CD4-positive, alpha-beta T cell treated with Interleukin-1 beta for 1 hour (primary cell): ENCODE measurements around the gene PCSK2.

Experiments
- DNase-seq, 2 donors: peaks; one replicate each; pipeline ENCODE4 v3.0.0-alpha.2; 2020 to 2022

The PCSK2 gene

GRCh38 chr20:17452441-17452840 is 225.6 kb downstream of the PCSK2 start:
- DNase-seq = no peak

GRCh38 chr20:17453592-17453991 is 226.8 kb downstream of the PCSK2 start:
- DNase-seq = no peak

GRCh38 chr20:17456279-17456678 is 229.4 kb downstream of the PCSK2 start:
- DNase-seq = no peak

- DNase-seq = no peak
These were observed 230.2 kb downstream of the PCSK2 start for GRCh38 chr20:17457079-17457478.

GRCh38 chr20:17457588-17458190 is 230.8 kb downstream of the PCSK2 start:
- DNase-seq = no peak

- DNase-seq = peak in 1 of 2 donors; percentile 4
These were observed 233.3 kb downstream of the PCSK2 start for GRCh38 chr20:17460119-17460518.

- no peak for DNase-seq
These were observed 235.1 kb downstream of the PCSK2 start for GRCh38 chr20:17461941-17462340.

- DNase-seq = no peak
These were observed 236.9 kb downstream of the PCSK2 start for GRCh38 chr20:17463711-17464110.

- DNase-seq = no peak
These were observed 238.4 kb downstream of the PCSK2 start for GRCh38 chr20:17465236-17465635.

GRCh38 chr20:17466641-17467040 is 239.8 kb downstream of the PCSK2 start:
- DNase-seq = no peak

- DNase-seq = no peak
These were observed 240.3 kb downstream of the PCSK2 start for GRCh38 chr20:17467120-17467655.

GRCh38 chr20:17468073-17468840 is 241.4 kb downstream of the PCSK2 start:
- DNase-seq = no peak

- no peak for DNase-seq
These were observed 242.6 kb downstream of the PCSK2 start for GRCh38 chr20:17469246-17470030.

- DNase-seq = no peak
These were observed 243.7 kb downstream of the PCSK2 start for GRCh38 chr20:17470521-17470920.

GRCh38 chr20:17470973-17471372 is 244.1 kb downstream of the PCSK2 start:
- no peak for DNase-seq

- DNase-seq = no peak
These were observed 244.9 kb downstream of the PCSK2 start for GRCh38 chr20:17471606-17472187.

- DNase-seq = no peak
These were observed 246.8 kb downstream of the PCSK2 start for GRCh38 chr20:17473659-17474058.

- no peak for DNase-seq
These were observed 252.3 kb downstream of the PCSK2 start for GRCh38 chr20:17479063-17479657.

- DNase-seq = no peak
These were observed 253.9 kb downstream of the PCSK2 start for GRCh38 chr20:17480696-17481095.

- no peak for DNase-seq
These were observed 254.8 kb downstream of the PCSK2 start for GRCh38 chr20:17481661-17482060.

- no peak for DNase-seq
These were observed 255.7 kb downstream of the PCSK2 start for GRCh38 chr20:17482536-17482935.

GRCh38 chr20:17485017-17485416 is 258.2 kb downstream of the PCSK2 start:
- DNase-seq = no peak
